Bronchial epithelial cell (primary cell): ENCODE measurements around the gene ADORA2B. TPM values are rescaled to one million over a fixed set of nuclear protein-coding genes. Genes with fewer than 3 reads are reported as not detected.

ENCODE experiments used
- DNase-seq: peaks from one replicate; pipeline ENCODE4 v3.0.0-alpha.2; 2010; ENCODE audit warnings: low read depth
- FAIRE-seq: peaks from 2 replicates; lab custom pipeline; 2011; peaks lifted over from hg19 to GRCh38; lab: Jason Lieb, UNC
- H3K27me3 ChIP-seq: 2 replicates; pipeline ENCODE4 v1.5.1; 2011; ENCODE audit warnings: low read length; ENCODE audit not compliant: control insufficient read depth, insufficient read depth
- H3K36me3 ChIP-seq: 2 replicates; pipeline ENCODE4 v1.5.1; 2011; ENCODE audit warnings: low read length; ENCODE audit not compliant: control insufficient read depth, insufficient read depth
- H3K4me3 ChIP-seq: 2 replicates; pipeline ENCODE4 v1.5.1; 2011; ENCODE audit warnings: mild to moderate bottlenecking, low read depth, low read length, control low read depth
- CTCF ChIP-seq: IDR thresholded peaks from 2 replicates; pipeline ENCODE4 v1.5.1; 2011; ENCODE audit warnings: mild to moderate bottlenecking, moderate library complexity, low read length, control low read depth, inconsistent platforms; ENCODE audit not compliant: insufficient read depth, severe bottlenecking
- total RNA-seq: library from RNA; depleted of rRNA; stranded (reverse); fragments of >200 nt; gene quantifications from 2 replicates; pipeline ENCODE4 v1.2.1, GENCODE V29; 2014

Gene ADORA2B
- total RNA-seq, 1 donor from 2014 or later: 36.1 TPM

GRCh38 chr17:15970500-15970899, 25.6 kb downstream of the ADORA2B start:
- FAIRE-seq (no peak), DNase-seq (no peak)
- H3K4me3 ChIP-seq: no peak overlapping the region
- no peaks in the 10 kb centered on the region for H3K27me3 ChIP-seq
- TF ChIP-seq CTCF: no peak
- H3K36me3 ChIP-seq: peaks cover 6% of the 10 kb centered on the region

- no peak for DNase-seq
- no peak for TF ChIP-seq CTCF
- no peak for FAIRE-seq
- Histone ChIP-seq H3K4me3 (no peak overlapping the region), H3K27me3 (no peaks in the 10 kb centered on the region), H3K36me3 (peaks cover 6% of the 10 kb centered on the region)
Measured at GRCh38 chr17:15971098-15971678, 26.3 kb downstream of the ADORA2B start.

- DNase-seq (no peak), FAIRE-seq (no peak)
- Histone ChIP-seq H3K4me3 (no peak overlapping the region), H3K36me3 (peaks cover 6% of the 10 kb centered on the region), H3K27me3 (no peaks in the 10 kb centered on the region)
- TF ChIP-seq CTCF: no peak
Measured at GRCh38 chr17:15971882-15972281, 27.0 kb downstream of the ADORA2B start.

- Histone ChIP-seq H3K36me3 (peaks cover 6% of the 10 kb centered on the region), H3K4me3 (no peak overlapping the region), H3K27me3 (no peaks in the 10 kb centered on the region)
- FAIRE-seq: no peak
- no peak for TF ChIP-seq CTCF
- DNase-seq: no peak
Measured at GRCh38 chr17:15972497-15972951, 27.6 kb downstream of the ADORA2B start.

GRCh38 chr17:15973016-15973415, 28.1 kb downstream of the ADORA2B start:
- FAIRE-seq (no peak), DNase-seq (no peak)
- TF ChIP-seq CTCF: no peak
- Histone ChIP-seq H3K27me3 (no peaks in the 10 kb centered on the region), H3K36me3 (peaks cover 6% of the 10 kb centered on the region), H3K4me3 (no peak overlapping the region)

GRCh38 chr17:15973834-15974233, 28.9 kb downstream of the ADORA2B start:
- TF ChIP-seq CTCF: no peak
- no peak overlapping the region for H3K4me3 ChIP-seq
- H3K27me3 ChIP-seq: no peaks in the 10 kb centered on the region
- H3K36me3 ChIP-seq: peaks cover 2% of the 10 kb centered on the region
- FAIRE-seq (no peak), DNase-seq (no peak)
